GM19099 (cell line): ENCODE data around the gene CXCL9.

ENCODE experiments used
- POLR2A ChIP-seq: IDR thresholded peaks from 3 replicates; pipeline ENCODE4 v1.6.1; 2011; ENCODE audit warnings: low read depth; ENCODE audit not compliant: insufficient read length; ENCODE audit errors: extremely low read depth

The CXCL9 gene

DNA sequence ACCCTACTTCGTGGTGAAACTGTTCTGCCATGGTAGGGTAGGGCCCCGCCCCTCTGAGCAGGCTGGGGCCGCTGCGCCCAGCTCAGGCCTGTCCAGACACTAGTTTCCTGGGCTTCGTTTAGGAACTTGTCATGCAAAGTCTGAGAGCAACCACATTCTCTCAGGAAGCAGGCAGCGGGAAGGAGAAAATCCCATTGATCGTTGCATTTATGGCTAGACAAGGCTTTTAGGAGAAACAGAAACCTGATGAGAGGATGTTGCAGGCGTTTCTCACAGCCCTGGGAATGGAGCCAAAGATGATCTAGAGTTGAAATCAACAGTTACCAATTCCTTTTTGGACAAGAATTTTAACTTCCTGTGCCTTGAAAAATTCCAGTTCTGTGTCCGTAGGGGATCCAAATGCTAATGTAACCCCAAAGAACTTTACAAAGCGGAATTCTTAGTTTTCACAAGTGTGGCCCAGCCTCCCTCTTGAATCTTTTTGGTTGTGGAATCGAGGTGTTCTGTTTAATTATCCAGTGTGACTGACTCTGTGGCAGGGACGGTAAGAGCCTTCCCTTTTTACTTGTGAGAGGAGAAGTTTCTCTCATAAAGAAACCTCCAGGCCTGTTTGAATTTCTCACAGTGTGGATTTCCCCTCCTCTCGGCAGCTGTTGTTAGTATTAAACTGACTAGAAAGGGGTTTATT is 4.5 kb upstream of the CXCL9 start:
- no peak for TF ChIP-seq POLR2A

DNA sequence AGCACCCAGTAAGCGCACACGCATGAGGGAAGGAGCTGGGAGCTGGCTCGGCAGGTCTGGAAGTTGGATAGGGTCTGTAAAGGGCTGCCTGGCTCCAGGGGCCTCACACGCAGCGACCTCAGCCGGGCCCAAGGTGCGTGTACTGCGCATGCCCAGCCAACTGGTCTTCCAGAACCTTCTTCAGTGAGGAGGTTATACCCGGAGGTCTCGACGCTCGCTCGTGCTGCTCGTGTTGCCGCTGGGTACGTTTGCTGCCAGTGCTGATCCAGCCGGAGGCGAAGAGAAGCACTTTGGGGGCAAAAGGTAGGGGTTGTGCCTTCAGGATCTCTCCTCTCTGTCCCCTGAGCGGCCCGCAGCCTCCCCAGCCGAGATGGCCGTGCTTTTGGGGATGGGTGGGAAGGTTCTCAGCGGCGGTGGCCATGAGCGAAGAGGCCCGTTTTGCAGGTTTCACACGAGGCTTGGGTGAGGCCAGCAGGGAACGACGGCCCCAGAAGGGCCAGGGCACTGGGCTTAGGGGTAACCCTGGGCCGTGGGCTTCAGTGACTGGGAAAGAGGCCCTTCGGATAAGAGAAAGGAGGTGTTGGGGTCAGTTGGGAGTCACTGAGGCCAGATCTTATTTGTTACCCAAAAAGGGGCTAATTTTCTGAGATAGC is 3.8 kb upstream of the CXCL9 start:
- TF ChIP-seq POLR2A, result no peak

DNA sequence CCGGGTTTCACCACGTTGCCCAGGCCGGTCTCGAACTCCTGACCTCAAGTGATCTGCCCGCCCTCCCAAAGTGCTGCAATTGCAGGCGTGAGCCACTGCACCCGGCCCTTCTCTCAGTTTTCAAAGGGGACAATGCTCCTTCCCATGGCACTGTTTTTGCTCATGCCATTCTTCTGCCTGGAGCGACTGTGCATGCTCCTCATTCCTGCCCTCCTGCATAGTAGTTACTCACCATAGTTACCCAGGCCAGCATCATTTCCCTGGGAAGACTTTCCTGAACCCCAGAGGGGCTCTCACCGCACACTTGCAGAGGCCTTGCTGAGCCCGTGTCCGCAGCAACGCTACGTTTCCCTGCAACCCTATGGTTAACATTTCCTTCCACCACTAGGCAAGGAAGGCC is 3.3 kb upstream of the CXCL9 start:
- TF ChIP-seq POLR2A, result no peak

DNA sequence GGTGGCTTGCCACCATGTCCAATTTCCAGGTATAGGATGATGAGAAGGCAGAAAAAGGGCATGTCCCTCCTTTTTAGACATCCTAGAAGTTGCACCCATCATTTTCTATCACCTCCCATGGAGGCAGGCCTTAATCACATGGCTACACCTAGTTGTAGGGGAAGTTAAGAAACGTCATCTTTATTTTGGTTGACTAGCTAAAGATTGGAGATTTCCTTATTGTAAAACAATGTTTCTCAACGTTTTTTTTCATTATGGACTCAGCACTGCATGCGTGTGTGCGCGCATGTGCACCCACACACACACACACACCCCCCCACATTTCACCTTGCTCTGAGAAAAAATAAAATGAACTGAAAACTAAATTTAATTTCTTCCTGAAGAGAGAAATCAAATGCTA is 2.0 kb upstream of the CXCL9 start:
- no peak for TF ChIP-seq POLR2A

DNA sequence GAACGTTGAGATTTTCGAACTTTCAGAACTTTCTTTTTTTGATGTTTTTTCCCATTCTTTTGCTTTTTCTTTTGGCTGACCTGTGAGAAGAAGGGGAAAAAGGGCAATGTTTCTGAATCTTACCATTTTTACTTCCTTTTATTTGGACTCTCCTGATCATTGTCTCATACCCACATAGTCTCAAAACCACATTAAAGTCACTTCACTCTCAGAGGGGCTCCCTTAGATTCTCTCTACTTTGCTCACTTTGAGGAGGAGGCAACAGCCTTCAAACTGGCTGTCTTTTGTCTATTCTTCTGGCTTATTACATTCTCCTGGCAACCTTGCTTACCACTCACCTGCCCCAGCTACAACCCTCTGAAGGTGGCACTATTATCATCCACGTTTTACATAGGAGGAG is 3.7 kb downstream of the CXCL9 start:
- no peak for TF ChIP-seq POLR2A

DNA sequence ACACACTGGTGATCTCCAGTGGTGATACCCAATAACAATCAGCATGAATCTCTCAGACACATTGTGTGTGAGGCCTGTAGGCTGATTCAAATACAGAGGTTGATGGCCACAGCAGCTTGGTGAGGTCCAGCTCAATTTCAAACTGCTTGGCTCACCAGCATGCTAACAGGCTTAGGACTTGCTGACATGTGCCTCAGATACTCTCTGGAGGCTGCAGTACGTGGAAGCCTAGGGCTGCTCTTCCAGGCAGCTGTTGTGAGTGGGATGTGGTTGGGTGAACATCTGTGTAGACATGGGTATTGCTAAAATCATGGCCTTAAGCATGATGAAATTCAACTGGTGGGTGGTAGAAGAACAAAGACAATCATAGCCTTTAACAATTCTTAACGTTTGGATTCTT is 4.3 kb downstream of the CXCL9 start:
- TF ChIP-seq POLR2A, result no peak

DNA sequence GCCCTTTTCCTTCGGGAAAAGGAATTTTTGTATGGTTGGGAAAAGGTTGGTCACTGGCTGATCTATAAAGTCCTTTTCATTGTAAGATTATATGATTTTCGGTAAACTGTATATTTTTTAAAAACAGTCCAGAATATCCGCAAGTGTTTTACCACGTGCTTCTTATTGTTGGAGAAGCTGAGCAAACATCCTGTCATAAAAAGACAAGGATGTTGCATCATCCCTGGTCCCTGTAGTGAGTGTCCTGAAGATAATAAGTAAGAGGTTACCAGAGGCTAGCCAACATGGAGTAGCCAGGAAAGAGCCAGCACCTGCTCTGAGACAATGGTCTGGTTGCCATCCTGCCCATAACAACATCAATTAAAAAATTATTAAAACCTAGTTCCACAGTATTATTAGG is 5.1 kb downstream of the CXCL9 start:
- TF ChIP-seq POLR2A, result no peak

DNA sequence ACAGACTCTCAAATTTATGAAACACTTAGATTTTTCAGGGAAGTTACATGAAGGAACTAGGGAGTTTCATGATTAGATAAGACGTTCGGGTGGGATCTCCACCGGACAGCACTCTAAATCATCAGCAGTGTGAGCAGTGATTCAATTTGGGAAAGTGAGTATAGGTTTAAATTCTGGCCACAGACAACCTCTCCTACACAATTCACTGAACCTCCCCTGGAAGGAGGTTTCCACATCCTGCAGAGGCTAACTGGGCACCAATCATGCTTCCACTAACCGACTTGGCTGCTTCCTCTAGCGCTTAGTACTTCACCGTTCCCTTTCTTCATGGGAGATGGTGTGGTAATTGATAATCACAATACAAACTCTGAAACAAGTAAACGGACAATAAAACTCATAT is 5.6 kb downstream of the CXCL9 start:
- no peak for TF ChIP-seq POLR2A

DNA sequence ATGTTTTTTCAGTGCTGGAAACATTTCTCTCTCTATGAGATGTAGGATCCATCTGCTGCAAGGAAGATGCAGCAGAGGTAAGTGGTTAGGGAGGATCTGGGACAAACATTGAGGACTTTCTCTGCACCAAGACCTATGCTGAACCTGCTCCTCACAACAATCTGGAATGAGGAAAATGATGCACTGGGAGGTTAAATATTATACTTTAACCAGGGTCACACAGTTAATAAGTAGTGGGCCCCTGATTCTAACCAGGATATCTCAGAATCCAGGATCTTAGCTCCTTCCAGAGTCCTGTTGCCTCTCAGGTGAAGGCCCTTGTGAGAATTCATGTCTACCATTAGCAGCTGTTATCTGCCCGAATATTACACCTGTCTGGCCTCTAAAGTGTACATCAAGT is 7.0 kb downstream of the CXCL9 start:
- no peak for TF ChIP-seq POLR2A

DNA sequence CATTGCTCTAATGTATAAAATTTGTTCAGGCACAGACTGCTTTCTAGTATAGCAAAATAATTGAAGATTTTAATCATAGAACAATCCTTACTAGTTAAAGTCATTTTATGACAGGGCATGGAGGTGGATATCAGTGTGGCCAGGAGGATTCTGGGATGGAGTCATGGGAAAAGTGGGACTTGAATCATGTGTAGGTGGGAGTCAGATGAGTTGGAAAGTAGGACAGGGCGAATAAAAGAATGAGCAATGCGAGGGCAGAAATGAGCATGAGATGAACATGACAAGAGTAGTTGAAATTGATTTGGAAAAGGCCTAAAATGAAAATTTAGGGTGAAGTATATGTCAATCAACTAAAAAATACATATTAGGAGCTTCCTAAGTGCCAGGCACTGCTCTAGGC is 9.4 kb downstream of the CXCL9 start:
- no peak for TF ChIP-seq POLR2A

DNA sequence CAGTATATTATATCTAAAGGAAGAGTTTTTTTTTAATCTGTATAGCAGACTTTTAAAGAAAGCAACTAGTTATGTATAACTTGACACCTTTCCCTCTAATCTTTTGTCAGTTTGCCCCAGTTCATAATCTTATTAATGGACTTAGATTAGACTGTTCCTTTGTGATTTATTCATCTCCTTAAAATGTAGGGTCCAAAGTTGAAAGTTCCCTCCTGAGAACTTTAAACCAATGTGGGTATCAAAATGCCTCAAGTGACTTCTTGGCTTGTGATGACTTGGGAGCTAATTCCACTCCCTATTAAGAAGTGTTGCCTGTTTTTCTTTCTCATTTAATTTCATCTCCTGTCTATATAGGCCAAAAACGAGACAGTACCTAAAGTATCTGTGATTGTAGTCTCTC is 10.2 kb downstream of the CXCL9 start:
- TF ChIP-seq POLR2A, result no peak

DNA sequence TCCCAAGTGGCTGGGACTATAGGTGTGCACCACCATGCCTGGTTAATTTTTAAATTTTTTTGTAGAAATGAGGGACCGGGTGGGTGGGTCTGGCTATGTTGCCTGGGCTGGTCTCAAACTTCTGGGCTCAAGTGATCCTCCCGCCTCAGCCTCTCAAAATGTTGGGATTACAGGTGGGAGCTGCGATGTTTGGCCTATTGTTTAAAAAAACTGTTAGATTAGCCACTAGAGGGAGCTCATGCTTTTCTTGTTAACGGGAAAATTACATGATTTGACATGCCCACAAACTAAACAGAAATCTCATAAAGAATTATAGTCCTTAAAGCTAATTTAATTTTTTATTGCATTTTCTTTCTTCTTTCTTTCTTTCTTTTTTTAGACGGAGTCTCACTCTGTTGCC is 11.6 kb downstream of the CXCL9 start:
- TF ChIP-seq POLR2A, result no peak

DNA sequence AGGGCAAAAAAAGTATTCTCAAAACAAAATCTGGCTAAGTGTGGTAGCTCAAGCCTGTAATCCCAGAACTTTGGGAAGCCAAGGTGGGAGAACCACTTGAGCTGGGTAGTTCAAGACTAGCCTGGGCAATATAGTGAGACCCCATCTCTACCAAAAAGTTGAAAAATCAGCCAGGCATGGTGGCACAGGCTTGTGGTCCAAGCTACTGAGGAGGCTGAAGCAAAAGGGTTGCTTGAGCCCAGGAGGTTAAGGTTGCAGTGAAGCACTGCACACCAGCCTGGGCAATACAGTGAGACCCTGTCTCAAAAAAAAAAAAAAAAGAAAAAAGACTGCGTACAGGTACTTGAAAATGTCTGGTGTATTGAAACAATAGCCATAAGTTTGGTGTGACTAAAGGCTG is 14.8 kb downstream of the CXCL9 start:
- no peak for TF ChIP-seq POLR2A

DNA sequence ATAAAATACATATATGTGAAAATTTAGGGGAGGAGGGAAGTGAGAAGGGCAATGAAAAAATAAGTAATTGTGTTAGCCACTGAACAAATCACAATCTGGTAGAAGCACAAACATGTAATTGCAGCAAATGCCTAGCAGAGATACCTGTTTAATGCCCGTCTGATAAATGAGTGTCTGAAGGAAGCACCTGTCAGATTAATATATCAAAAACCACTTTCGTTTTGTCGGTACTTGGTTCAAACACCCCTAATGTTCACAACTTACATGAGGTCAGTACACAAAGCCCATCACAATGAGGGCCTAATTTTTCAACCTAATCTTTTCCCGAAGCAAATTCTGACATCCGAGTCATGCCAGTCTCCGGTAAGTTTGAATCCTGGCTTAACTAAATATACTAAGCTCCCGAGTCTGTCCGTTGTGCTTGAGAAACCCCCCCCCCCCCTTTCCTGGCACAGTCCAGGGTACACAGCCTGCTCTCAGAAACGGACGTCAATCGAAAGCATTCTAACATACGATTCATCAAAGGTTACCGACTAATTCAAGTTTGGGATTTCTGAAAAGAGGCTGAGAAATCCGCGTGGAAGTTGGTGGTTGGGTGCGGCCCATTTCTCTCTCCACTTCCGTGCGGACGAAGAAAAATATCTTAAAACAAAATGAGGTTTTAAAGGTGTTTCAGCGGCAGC is 17.3 kb downstream of the CXCL9 start:
- no peak for TF ChIP-seq POLR2A

DNA sequence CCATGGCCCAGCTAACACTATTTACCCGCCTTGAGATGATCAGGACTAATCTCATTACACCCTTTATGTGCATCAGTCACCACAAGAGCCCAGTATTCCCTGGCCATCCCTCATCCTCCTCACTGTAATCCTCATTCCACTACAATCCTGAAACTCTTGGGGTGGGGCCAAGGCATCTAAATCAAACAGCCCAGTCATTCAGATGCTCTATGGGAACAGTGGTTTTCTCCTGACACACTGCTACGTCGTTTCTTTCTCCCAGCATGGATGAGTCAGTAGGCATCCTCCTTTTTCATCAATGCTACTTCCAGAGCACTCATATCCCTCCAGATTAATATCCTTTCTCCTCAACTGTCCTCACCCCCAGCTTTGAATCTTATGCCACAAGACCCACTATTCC is 22.2 kb downstream of the CXCL9 start:
- TF ChIP-seq POLR2A, result no peak

DNA sequence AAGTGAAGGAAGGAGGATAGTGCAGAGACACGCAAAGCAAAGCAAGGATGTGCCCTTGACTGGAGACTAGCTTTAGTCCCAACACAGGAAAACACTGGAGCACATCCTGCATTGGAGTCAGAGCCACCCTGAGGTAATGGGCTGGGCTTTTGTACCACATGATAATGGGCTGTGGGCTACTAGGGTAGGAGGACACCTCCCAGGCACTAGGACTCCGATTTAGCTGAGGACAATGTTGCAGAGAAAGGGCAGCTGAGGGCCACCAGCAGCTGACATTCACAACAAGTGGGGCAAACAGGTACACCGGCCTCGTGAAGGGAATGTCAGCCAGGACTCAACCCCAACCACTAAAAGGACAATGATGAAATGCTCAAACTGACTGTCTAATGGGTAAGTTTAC is 26.7 kb downstream of the CXCL9 start:
- no peak for TF ChIP-seq POLR2A
